ENCODE results near the gene SLC6A5.

GRCh38 chr11:20612416-20612815, 13.0 kb downstream of the SLC6A5 start:
- TF ChIP-seq, protein P1, sequence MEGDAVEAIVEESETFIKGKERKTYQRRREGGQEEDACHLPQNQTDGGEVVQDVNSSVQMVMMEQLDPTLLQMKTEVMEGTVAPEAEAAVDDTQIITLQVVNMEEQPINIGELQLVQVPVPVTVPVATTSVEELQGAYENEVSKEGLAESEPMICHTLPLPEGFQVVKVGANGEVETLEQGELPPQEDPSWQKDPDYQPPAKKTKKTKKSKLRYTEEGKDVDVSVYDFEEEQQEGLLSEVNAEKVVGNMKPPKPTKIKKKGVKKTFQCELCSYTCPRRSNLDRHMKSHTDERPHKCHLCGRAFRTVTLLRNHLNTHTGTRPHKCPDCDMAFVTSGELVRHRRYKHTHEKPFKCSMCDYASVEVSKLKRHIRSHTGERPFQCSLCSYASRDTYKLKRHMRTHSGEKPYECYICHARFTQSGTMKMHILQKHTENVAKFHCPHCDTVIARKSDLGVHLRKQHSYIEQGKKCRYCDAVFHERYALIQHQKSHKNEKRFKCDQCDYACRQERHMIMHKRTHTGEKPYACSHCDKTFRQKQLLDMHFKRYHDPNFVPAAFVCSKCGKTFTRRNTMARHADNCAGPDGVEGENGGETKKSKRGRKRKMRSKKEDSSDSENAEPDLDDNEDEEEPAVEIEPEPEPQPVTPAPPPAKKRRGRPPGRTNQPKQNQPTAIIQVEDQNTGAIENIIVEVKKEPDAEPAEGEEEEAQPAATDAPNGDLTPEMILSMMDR (IDR thresholded peaks at IDR 0.05) = no peak
- TF ChIP-seq POLR2AphosphoS5 (IDR thresholded peaks at IDR 0.05; ENCODE audit: low read depth, low read length) = no peak
- no peak for TF ChIP-seq REST (IDR thresholded peaks at IDR 0.05; ENCODE audit: low read depth, low read length)
- no peak for TF ChIP-seq RCOR1 (IDR thresholded peaks at IDR 0.05; ENCODE audit: low read length)
- no peak for TF ChIP-seq ELF1 (IDR thresholded peaks at IDR 0.05)
- TF ChIP-seq SMC3 (IDR thresholded peaks at IDR 0.05; ENCODE audit: low read depth, low read length) = no peak
- no peak for TF ChIP-seq TAF1 (IDR thresholded peaks at IDR 0.05; ENCODE audit: borderline replicate concordance, low read depth, low read length)
- no peak for TF ChIP-seq TCF12 (IDR thresholded peaks at IDR 0.05)
- no peak for TF ChIP-seq SIN3A (IDR thresholded peaks at IDR 0.05; ENCODE audit: borderline replicate concordance, low read depth, low read length)
- TF ChIP-seq FOXM1 (IDR thresholded peaks at IDR 0.05; ENCODE audit: low read depth) = no peak
- no peak for TF ChIP-seq FOSL2 (IDR thresholded peaks at IDR 0.05; ENCODE audit: borderline replicate concordance, low read depth)
- no peak for TF ChIP-seq RXRA (IDR thresholded peaks at IDR 0.05; ENCODE audit: borderline replicate concordance, low read depth)

Measured in SK-N-SH (cell line).